Embryonic facial prominence (tissue), 1 donor: Measurements from ENCODE around the gene N4BP3.
A peak's percentile ranks its signal among the peaks of the same experiment; 100 is the strongest.
"Not testable (repeated sequence)": the region's sequence is repeated elsewhere in the genome, so short reads cannot be mapped to it uniquely, and the experiment has no call there.

Source experiments
- DNase-seq: peaks from one replicate; pipeline ENCODE4 v3.0.0-alpha.2; 2016; ENCODE audit errors: extremely low spot score

N4BP3 gene

GRCh38 chr5:178113141-178113787, at the start of gene N4BP3:
Gene N4BP3 (plus strand): TSS chr5:178113532. CDS start chr5:178119584, 6,052 bp downstream.
- peak; percentile 66 for DNase-seq

GRCh38 chr5:178067755-178068154, 45.6 kb upstream of the N4BP3 start:
- DNase-seq = no peak

GRCh38 chr5:178068293-178068692, 45.0 kb upstream of the N4BP3 start:
- no peak for DNase-seq

GRCh38 chr5:178069909-178070308, 43.4 kb upstream of the N4BP3 start:
- DNase-seq = no peak

- no peak for DNase-seq
Measured at GRCh38 chr5:178071108-178071507, 42.2 kb upstream of the N4BP3 start.

- no peak for DNase-seq
Measured at GRCh38 chr5:178072749-178073148, 40.6 kb upstream of the N4BP3 start.

GRCh38 chr5:178074266-178074952, 38.9 kb upstream of the N4BP3 start:
- DNase-seq = no peak

GRCh38 chr5:178076965-178077364, 36.4 kb upstream of the N4BP3 start:
- not testable (repeated sequence) for DNase-seq

- no peak for DNase-seq
Measured at GRCh38 chr5:178077751-178078150, 35.6 kb upstream of the N4BP3 start.

- DNase-seq = no peak
Measured at GRCh38 chr5:178078197-178079010, 34.9 kb upstream of the N4BP3 start.

GRCh38 chr5:178080056-178080455, 33.3 kb upstream of the N4BP3 start:
- DNase-seq = no peak

- DNase-seq = no peak
Measured at GRCh38 chr5:178080618-178081410, 32.5 kb upstream of the N4BP3 start.

- DNase-seq = no peak
Measured at GRCh38 chr5:178081571-178082243, 31.6 kb upstream of the N4BP3 start.

GRCh38 chr5:178083922-178084321, 29.4 kb upstream of the N4BP3 start:
- no peak for DNase-seq

- no peak for DNase-seq
Measured at GRCh38 chr5:178085316-178085715, 28.0 kb upstream of the N4BP3 start.

- DNase-seq = no peak
Measured at GRCh38 chr5:178086266-178086665, 27.1 kb upstream of the N4BP3 start.

GRCh38 chr5:178087199-178087598, 26.1 kb upstream of the N4BP3 start:
- DNase-seq = not testable (repeated sequence)

GRCh38 chr5:178090856-178091255, 22.5 kb upstream of the N4BP3 start:
- no peak for DNase-seq

- no peak for DNase-seq
Measured at GRCh38 chr5:178093134-178093533, 20.2 kb upstream of the N4BP3 start.

- no peak for DNase-seq
Measured at GRCh38 chr5:178094345-178094744, 19.0 kb upstream of the N4BP3 start.

GRCh38 chr5:178098685-178099084, 14.6 kb upstream of the N4BP3 start:
- DNase-seq = no peak
